HG02973 (cell line): Measurements from ENCODE around the gene PDZD2.

Experiments
- ATAC-seq: cut with Tn5 transposase; IDR thresholded peaks from one replicate; pipeline ENCODE4 v1.9.1; 2021; ENCODE audit warnings: moderate library complexity; ENCODE audit not compliant: unreplicated experiment

Gene PDZD2

DNA sequence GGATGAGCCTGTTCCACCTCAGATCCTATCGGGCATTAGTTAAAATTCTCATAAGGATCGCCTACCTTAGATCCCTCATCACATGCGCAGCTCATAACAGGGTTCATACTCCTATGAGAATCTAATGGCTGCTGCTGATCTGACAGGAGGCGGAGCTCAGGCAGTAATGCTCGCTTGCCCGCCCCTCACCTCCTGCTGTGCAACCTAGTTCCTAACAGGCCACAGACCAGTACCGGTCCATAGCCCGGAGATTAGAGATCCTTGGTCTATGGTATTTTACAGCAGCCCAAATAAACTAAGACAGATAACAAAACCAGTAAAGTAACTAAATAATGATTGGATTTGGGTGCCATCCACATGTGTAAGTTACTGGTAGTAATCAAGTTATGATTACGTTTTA, 517.7 kb downstream of the PDZD2 start:
- ATAC-seq: no peak

- no peak for ATAC-seq
These were observed 518.1 kb downstream of the PDZD2 start for GRCh38 chr5:32157078-32157477.

DNA sequence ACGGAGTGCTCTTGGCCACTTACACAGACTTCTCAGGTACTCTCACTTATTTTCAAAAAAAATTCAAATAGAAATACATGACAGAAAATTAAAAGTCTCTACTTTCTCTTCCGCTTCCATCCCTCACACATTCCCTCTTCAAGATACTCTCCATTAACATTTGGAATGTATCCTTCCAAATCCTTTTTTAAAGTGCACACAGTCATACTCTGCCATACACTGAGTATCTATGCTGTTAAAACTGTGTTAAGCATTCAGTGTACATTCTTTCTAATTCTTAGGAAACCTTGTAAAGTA, 519.7 kb downstream of the PDZD2 start:
- ATAC-seq: no peak

DNA sequence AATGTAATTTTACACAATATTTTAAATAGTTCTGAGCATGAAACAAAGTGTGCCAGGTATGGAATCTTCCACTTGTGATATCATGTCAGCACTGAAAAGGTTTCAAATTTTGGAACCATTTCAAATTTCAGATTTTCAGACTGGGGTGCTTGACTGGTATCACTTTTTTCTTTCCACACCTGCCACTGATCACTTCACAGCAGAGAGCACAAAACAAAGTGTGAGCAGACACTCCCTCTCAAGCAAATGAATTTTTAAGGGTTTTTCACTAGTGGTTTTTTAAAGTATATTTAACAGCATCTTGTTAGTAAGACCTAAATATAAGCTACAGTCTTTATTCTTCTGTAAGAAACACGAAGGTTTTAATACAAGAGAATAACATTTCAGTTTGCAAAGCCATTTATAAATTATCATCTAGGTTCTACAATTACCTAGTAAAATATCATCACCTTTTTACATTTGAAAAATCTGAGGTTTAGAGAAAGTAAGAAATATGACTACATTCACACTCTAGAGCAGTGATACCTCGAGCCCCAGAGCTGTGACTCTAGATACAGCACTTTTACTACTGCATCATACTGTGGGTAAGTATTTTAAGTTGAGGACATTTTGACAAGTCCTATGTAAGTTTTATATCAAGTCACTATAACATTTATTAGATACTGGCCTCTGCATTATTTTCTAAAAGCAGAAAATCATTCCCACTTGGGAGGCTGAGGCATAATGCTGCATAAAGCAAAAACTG, 520.6 kb downstream of the PDZD2 start:
- no peak for ATAC-seq

DNA sequence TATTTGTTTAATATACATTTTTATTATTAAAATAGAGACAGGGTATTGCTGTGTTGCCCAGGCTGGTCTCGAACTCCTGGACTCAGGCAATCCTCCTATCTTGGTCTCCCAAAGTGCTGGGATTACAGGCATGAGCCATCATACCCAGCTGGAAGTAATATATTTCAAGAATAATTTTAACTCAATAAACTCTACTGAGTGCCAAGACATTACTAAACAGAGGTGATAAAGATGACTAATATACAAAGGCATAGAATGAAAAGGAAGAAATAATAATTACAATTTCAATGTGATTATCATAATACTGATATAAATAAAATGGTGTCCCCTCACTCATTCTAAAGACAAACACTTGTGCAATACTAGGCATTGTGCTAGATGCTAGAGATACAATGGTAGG, 521.3 kb downstream of the PDZD2 start:
- ATAC-seq: no peak
